Measurements from ENCODE around the gene A3GALT2.

GRCh38 chr1:33364565-33364918 lies 43.6 kb upstream of the A3GALT2 start:
- no peak for TF ChIP-seq GATA2 (IDR thresholded peaks at IDR 0.05; ENCODE audit: low read depth, low read length)
- no peak for TF ChIP-seq GATA3 (IDR thresholded peaks at IDR 0.05; ENCODE audit: low read depth, low read length)
